ENCODE measurements around the gene TANC1. TPM values are rescaled to one million over a fixed set of nuclear protein-coding genes. Genes with fewer than 3 reads are reported as not detected.
A peak's percentile ranks its signal among the peaks of the same experiment; 100 is the strongest.
"Not testable (repeated sequence)": the region's sequence is repeated elsewhere in the genome, so short reads cannot be mapped to it uniquely, and the experiment has no call there.

The TANC1 gene
- total RNA-seq, 1 experiment from 2014 or later: 2.5 TPM

GRCh38 chr2:159140821-159141220 is 172.4 kb downstream of the TANC1 start:
- not testable (repeated sequence) for H3K36me3 Mint-ChIP-seq (ENCODE audit: insufficient read depth in 1 of 3, low read depth in 3 of 3); H2AK5ac ChIP-seq (ENCODE audit: insufficient read length, low read length); H3K9me3 Mint-ChIP-seq; H4K8ac ChIP-seq (replicated peaks; ENCODE audit: insufficient read length, low read depth, low read length); H2BK20ac ChIP-seq (ENCODE audit: low read depth, low read length, poor library complexity, severe bottlenecking); DNase-seq; H3T11ph ChIP-seq (ENCODE audit: low read length); H3K9ac ChIP-seq (ENCODE audit: extremely low read depth, insufficient read length, low read length); H4K5ac ChIP-seq (ENCODE audit: insufficient read length, low read depth, low read length); H3K4me1 ChIP-seq (ENCODE audit: insufficient read depth, low read length); H3K18ac ChIP-seq (ENCODE audit: insufficient read length, low read depth, low read length); H3K79me1 ChIP-seq (ENCODE audit: insufficient read depth, low read depth, low read length, poor library complexity, severe bottlenecking); H3K56ac ChIP-seq (ENCODE audit: insufficient read length, low read depth, low read length); H3K4me2 ChIP-seq (ENCODE audit: insufficient read depth, insufficient read length, low read length); H3K9me3 ChIP-seq (ENCODE audit: control insufficient read depth, low read depth, low read length); H2BK15ac ChIP-seq (ENCODE audit: low read depth, low read length); H3K4me3 Mint-ChIP-seq; H3K23me2 ChIP-seq (ENCODE audit: insufficient read length, low read depth, low read length, poor library complexity, severe bottlenecking); H4K91ac ChIP-seq (ENCODE audit: insufficient read length, low read depth, low read length); H3K23ac ChIP-seq (ENCODE audit: insufficient read length, low read depth, low read length); H3K27ac Mint-ChIP-seq; H3K27me3 Mint-ChIP-seq (ENCODE audit: low read depth); H2BK12ac ChIP-seq (ENCODE audit: insufficient read length, low read depth, low read length); H3K14ac ChIP-seq (ENCODE audit: insufficient read depth, low read length); H2AFZ ChIP-seq (ENCODE audit: low read length); H3K27ac ChIP-seq (ENCODE audit: insufficient read length, low read depth, low read length); H2BK120ac ChIP-seq (ENCODE audit: low read depth, low read length, poor library complexity, severe bottlenecking); H3K79me2 ChIP-seq (ENCODE audit: insufficient read depth, low read length); H2BK5ac ChIP-seq (ENCODE audit: insufficient read length, low read length); H3K27me3 ChIP-seq (ENCODE audit: insufficient read depth, low read length); H4K20me1 ChIP-seq (ENCODE audit: control insufficient read depth, insufficient read depth, insufficient read length); H3K4ac ChIP-seq (ENCODE audit: low read depth, low read length)
- H3K4me1 Mint-ChIP-seq: peaks cover 5 to 11% of the 10 kb centered on the region in 2 experiments
- WGBS (ENCODE audit: extremely low coverage, insufficient read length, low lambda C conversion rate): no CpG with 5 or more reads among the region's 4 CpGs
- peak; percentile 44 for TF ChIP-seq CTCF (conservative IDR thresholded peaks at IDR 0.05)
